Naive B cell (primary cell): ENCODE measurements around the gene SPPL3. TPM values are rescaled to one million over a fixed set of nuclear protein-coding genes. Genes with fewer than 3 reads are reported as not detected.

Source experiments
- ATAC-seq, 2 donors: fragments of 150-1000 bp; cut with Tn5 transposase; 2 replicates each; pipeline ENCODE4 v1.10.0; 2021; ENCODE audit warnings: low read depth in 2 of 2, mild to moderate bottlenecking in 2 of 2, moderate library complexity in 2 of 2
- DNase-seq: peaks from one replicate; pipeline ENCODE4 v3.0.0; 2022
- H3K27ac Mint-ChIP-seq, 6 donors: one replicate each; pipeline ENCODE4 v1.8.0; 2020 to 2022; ENCODE audit warnings: mild to moderate bottlenecking in 6 of 6, mixed read lengths in 6 of 6, moderate library complexity in 5 of 6, inconsistent platforms in 2 of 6
- H3K27me3 Mint-ChIP-seq, 3 donors: one replicate each; pipeline ENCODE4 v1.8.0; 2021 to 2022; ENCODE audit warnings: mixed read lengths in 3 of 3, mild to moderate bottlenecking in 1 of 3
- H3K36me3 Mint-ChIP-seq, 2 donors: one replicate each; pipeline ENCODE4 v1.8.0; 2020 to 2022; ENCODE audit warnings: mixed read lengths in 2 of 2, inconsistent platforms in 1 of 2, mild to moderate bottlenecking in 1 of 2
- H3K4me1 Mint-ChIP-seq, 3 donors: one replicate each; pipeline ENCODE4 v1.8.0; 2020 to 2022; ENCODE audit warnings: mixed read lengths in 3 of 3, inconsistent platforms in 1 of 3, mild to moderate bottlenecking in 1 of 3, moderate library complexity in 1 of 3
- H3K4me3 Mint-ChIP-seq, 8 donors: one replicate each; pipeline ENCODE4 v1.8.0; 2020 to 2022; ENCODE audit warnings: mild to moderate bottlenecking in 8 of 8, mixed read lengths in 8 of 8, moderate library complexity in 8 of 8, inconsistent platforms in 2 of 8
- H3K9me3 Mint-ChIP-seq, 7 donors: one replicate each; pipeline ENCODE4 v1.8.0; 2020 to 2022; ENCODE audit warnings: mixed read lengths in 7 of 7, mild to moderate bottlenecking in 5 of 7, inconsistent platforms in 2 of 7, moderate library complexity in 1 of 7
- polyA plus RNA-seq, 6 donors: library from polyadenylated mRNA; unstranded; fragments of 300-500 nt; fragmentation: Illumina TruSeq; gene quantifications; one replicate each; pipeline ENCODE4 v1.2.3, GENCODE V29; 2021; ENCODE audit warnings: low read depth in 6 of 6

The SPPL3 gene
- polyA plus RNA-seq, 6 donors from 2014 or later, result 17.5 to 47.5 (median 30.1) TPM

GRCh38 chr12:120787889-120788288 lies 116.3 kb downstream of the SPPL3 start:
- no peak overlapping the region for H3K4me3 Mint-ChIP-seq
- DNase-seq (no peak), ATAC-seq (no peak)
- no peaks in the 10 kb centered on the region for H3K9me3 Mint-ChIP-seq
- H3K27me3 Mint-ChIP-seq, result no peaks in the 10 kb centered on the region
- peaks cover 15 to 18% of the 10 kb centered on the region in 2 donors for H3K36me3 Mint-ChIP-seq
- H3K27ac Mint-ChIP-seq, result peak overlapping the region in 2 of 6 donors; percentile 20 to 49
- H3K4me1 Mint-ChIP-seq, result peaks cover 17 to 26% (median 18%) of the 10 kb centered on the region in 3 donors

GRCh38 chr12:120784804-120785203 lies 119.4 kb downstream of the SPPL3 start:
- Mint-ChIP-seq H3K27ac (peak overlapping the region in 1 of 6 donors; percentile 70), H3K36me3 (peaks cover 15 to 18% of the 10 kb centered on the region in 2 donors)

GRCh38 chr12:120783197-120783596 lies 121.0 kb downstream of the SPPL3 start:
- H3K27me3 Mint-ChIP-seq, result no peaks in the 10 kb centered on the region
- DNase-seq (no peak), ATAC-seq (no peak)
- no peak overlapping the region for H3K4me3 Mint-ChIP-seq
- H3K27ac Mint-ChIP-seq, result peak overlapping the region in 1 of 6 donors; percentile 7
- peaks cover 8 to 10% of the 10 kb centered on the region in 2 donors for H3K36me3 Mint-ChIP-seq
- peaks cover 0 to 6% (median 6%) of the 10 kb centered on the region in 3 donors for H3K4me1 Mint-ChIP-seq
- H3K9me3 Mint-ChIP-seq, result no peaks in the 10 kb centered on the region

More at GRCh38 chr12:120784804-120785203, 119.4 kb downstream of the SPPL3 start:
- Mint-ChIP-seq H3K4me3 (no peak overlapping the region), H3K4me1 (peaks cover 8 to 14% (median 13%) of the 10 kb centered on the region in 3 donors), H3K9me3 (no peaks in the 10 kb centered on the region), H3K27me3 (no peaks in the 10 kb centered on the region)
- no peak for ATAC-seq
- DNase-seq, result no peak

GRCh38 chr12:120775862-120776552 lies 128.2 kb downstream of the SPPL3 start:
- Mint-ChIP-seq H3K9me3 (no peaks in the 10 kb centered on the region), H3K36me3 (peaks cover 8 to 19% of the 10 kb centered on the region in 2 donors), H3K27ac (peak overlapping the region in 2 of 6 donors; percentile 39 to 56), H3K4me1 (peaks cover 5 to 18% (median 17%) of the 10 kb centered on the region in 3 donors), H3K4me3 (no peak overlapping the region), H3K27me3 (no peaks in the 10 kb centered on the region)
- DNase-seq (no peak), ATAC-seq (no peak)

- H3K9me3 Mint-ChIP-seq, result no peaks in the 10 kb centered on the region
- ATAC-seq (no peak), DNase-seq (no peak)
- peak overlapping the region in 3 of 6 donors; percentile 36 to 82 (median 53) for H3K27ac Mint-ChIP-seq
- peaks cover 12 to 23% (median 22%) of the 10 kb centered on the region in 3 donors for H3K4me1 Mint-ChIP-seq
- no peak overlapping the region for H3K4me3 Mint-ChIP-seq
- peaks cover 16 to 19% of the 10 kb centered on the region in 2 donors for H3K36me3 Mint-ChIP-seq
- H3K27me3 Mint-ChIP-seq, result no peaks in the 10 kb centered on the region
Measured at GRCh38 chr12:120774169-120774916, 129.8 kb downstream of the SPPL3 start.

GRCh38 chr12:120771097-120771496 lies 133.1 kb downstream of the SPPL3 start:
- ATAC-seq (no peak), DNase-seq (no peak)
- H3K27me3 Mint-ChIP-seq, result no peaks in the 10 kb centered on the region
- no peaks in the 10 kb centered on the region for H3K9me3 Mint-ChIP-seq
- H3K36me3 Mint-ChIP-seq, result peaks cover 25 to 33% of the 10 kb centered on the region in 2 donors
- peaks cover 19 to 31% (median 26%) of the 10 kb centered on the region in 3 donors for H3K4me1 Mint-ChIP-seq
- H3K4me3 Mint-ChIP-seq, result no peak overlapping the region
- peak overlapping the region in 4 of 6 donors; percentile 31 to 63 (median 36) for H3K27ac Mint-ChIP-seq

- H3K36me3 Mint-ChIP-seq, result peaks cover 15 to 43% of the 10 kb centered on the region in 2 donors
Measured at GRCh38 chr12:120767071-120768024, 136.8 kb downstream of the SPPL3 start.

GRCh38 chr12:120766566-120766965 lies 137.6 kb downstream of the SPPL3 start:
- no peak for DNase-seq
- no peak for ATAC-seq
- Mint-ChIP-seq H3K4me3 (no peak overlapping the region), H3K27ac (no peak overlapping the region), H3K36me3 (peaks cover 15 to 47% of the 10 kb centered on the region in 2 donors), H3K9me3 (no peaks in the 10 kb centered on the region), H3K4me1 (peaks cover 14 to 18% (median 14%) of the 10 kb centered on the region in 3 donors), H3K27me3 (no peaks in the 10 kb centered on the region)

More at GRCh38 chr12:120767071-120768024, 136.8 kb downstream of the SPPL3 start:
- ATAC-seq (peak in 1 of 2 donors; percentile 55), DNase-seq (no peak)
- H3K9me3 Mint-ChIP-seq, result no peaks in the 10 kb centered on the region
- H3K4me1 Mint-ChIP-seq, result peaks cover 14 to 20% (median 15%) of the 10 kb centered on the region in 3 donors
- H3K4me3 Mint-ChIP-seq, result no peak overlapping the region
- no peaks in the 10 kb centered on the region for H3K27me3 Mint-ChIP-seq
- H3K27ac Mint-ChIP-seq, result peak overlapping the region in 2 of 6 donors; percentile 20 to 29

- Mint-ChIP-seq H3K36me3 (peaks cover 15 to 41% of the 10 kb centered on the region in 2 donors), H3K27ac (no peak overlapping the region)
Measured at GRCh38 chr12:120764816-120765215, 139.3 kb downstream of the SPPL3 start.

GRCh38 chr12:120763250-120763649 lies 140.9 kb downstream of the SPPL3 start:
- Mint-ChIP-seq H3K27me3 (no peaks in the 10 kb centered on the region), H3K4me1 (peaks cover 2 to 3% (median 2%) of the 10 kb centered on the region in 3 donors)

More at GRCh38 chr12:120764816-120765215, 139.3 kb downstream of the SPPL3 start:
- DNase-seq (no peak), ATAC-seq (no peak)
- H3K27me3 Mint-ChIP-seq, result no peaks in the 10 kb centered on the region
- H3K4me1 Mint-ChIP-seq, result peaks cover 7 to 10% (median 8%) of the 10 kb centered on the region in 3 donors
- H3K4me3 Mint-ChIP-seq, result no peak overlapping the region
- H3K9me3 Mint-ChIP-seq, result no peaks in the 10 kb centered on the region

GRCh38 chr12:120762086-120762485 lies 142.1 kb downstream of the SPPL3 start:
- H3K4me3 Mint-ChIP-seq, result no peak overlapping the region
- H3K27me3 Mint-ChIP-seq, result no peaks in the 10 kb centered on the region

More at GRCh38 chr12:120763250-120763649, 140.9 kb downstream of the SPPL3 start:
- Mint-ChIP-seq H3K27ac (peak overlapping the region in 1 of 6 donors; percentile 24), H3K36me3 (peaks cover 15 to 34% of the 10 kb centered on the region in 2 donors), H3K4me3 (no peak overlapping the region), H3K9me3 (no peaks in the 10 kb centered on the region)
- ATAC-seq (no peak), DNase-seq (no peak)

GRCh38 chr12:120761519-120761934 lies 142.6 kb downstream of the SPPL3 start:
- Mint-ChIP-seq H3K27me3 (no peaks in the 10 kb centered on the region), H3K9me3 (no peaks in the 10 kb centered on the region), H3K4me3 (no peak overlapping the region), H3K4me1 (peaks cover 0 to 2% (median 0%) of the 10 kb centered on the region in 3 donors), H3K36me3 (peaks cover 5 to 29% of the 10 kb centered on the region in 2 donors), H3K27ac (peak overlapping the region in 2 of 6 donors; percentile 15 to 26)
- DNase-seq (no peak), ATAC-seq (no peak)

More at GRCh38 chr12:120762086-120762485, 142.1 kb downstream of the SPPL3 start:
- peak overlapping the region in 1 of 6 donors; percentile 38 for H3K27ac Mint-ChIP-seq
- H3K9me3 Mint-ChIP-seq, result no peaks in the 10 kb centered on the region
- ATAC-seq (no peak), DNase-seq (no peak)
- H3K4me1 Mint-ChIP-seq, result peaks cover 0 to 2% (median 0%) of the 10 kb centered on the region in 3 donors
- H3K36me3 Mint-ChIP-seq, result peaks cover 7 to 33% of the 10 kb centered on the region in 2 donors
